Hepatocyte (in vitro differentiated cells): ENCODE data around the gene KLHL36. TPM values are rescaled to one million over a fixed set of nuclear protein-coding genes. Genes with fewer than 3 reads are reported as not detected.

Source experiments
- DNase-seq: peaks from one replicate; pipeline ENCODE4 v3.0.0-alpha.2; 2016; ENCODE audit warnings: low spot score
- H2AFZ ChIP-seq: fragments of 200-600 bp; sonication (generic); 2 replicates; pipeline ENCODE4 v1.6.0; 2016; ENCODE audit warnings: antibody characterized with exemption, mild to moderate bottlenecking
- H3K27ac ChIP-seq: fragments of 200-600 bp; sonication (generic); 2 replicates; pipeline ENCODE4 v1.5.1; 2016; ENCODE audit warnings: mild to moderate bottlenecking
- H3K27me3 ChIP-seq: fragments of 200-600 bp; sonication (generic); 2 replicates; pipeline ENCODE4 v1.6.1; 2016
- H3K36me3 ChIP-seq: fragments of 200-600 bp; sonication (generic); replicated peaks from 2 replicates; pipeline ENCODE4 v1.5.1; 2016; ENCODE audit warnings: low read depth; ENCODE audit not compliant: insufficient read depth
- H3K4me1 ChIP-seq: fragments of 200-600 bp; sonication (generic); 2 replicates; pipeline ENCODE4 v1.5.1; 2016; ENCODE audit warnings: mild to moderate bottlenecking, moderate library complexity; ENCODE audit not compliant: insufficient read depth
- H3K4me2 ChIP-seq: fragments of 200-600 bp; sonication (generic); 2 replicates; pipeline ENCODE4 v1.6.0; 2016
- H3K4me3 ChIP-seq: fragments of 200-600 bp; sonication (generic); 2 replicates; pipeline ENCODE4 v1.5.1; 2016; ENCODE audit warnings: mild to moderate bottlenecking
- H3K79me2 ChIP-seq: fragments of 200-600 bp; sonication (generic); 2 replicates; pipeline ENCODE4 v1.6.0; 2017; ENCODE audit warnings: mild to moderate bottlenecking
- H3K9me2 ChIP-seq: fragments of 200-600 bp; sonication (generic); replicated peaks from 2 replicates; pipeline ENCODE4 v1.6.0; 2017; ENCODE audit warnings: mild to moderate bottlenecking; ENCODE audit not compliant: insufficient read depth
- H3K9me3 ChIP-seq: fragments of 200-600 bp; sonication (generic); 2 replicates; pipeline ENCODE4 v1.5.1; 2016; ENCODE audit warnings: low read depth, mild to moderate bottlenecking
- H4K20me1 ChIP-seq: fragments of 200-600 bp; sonication (generic); 2 replicates; pipeline ENCODE4 v1.6.0; 2016; ENCODE audit warnings: mild to moderate bottlenecking; ENCODE audit not compliant: insufficient read depth, poor library complexity, severe bottlenecking
- EZH2 ChIP-seq: fragments of 200-600 bp; sonication (generic); IDR thresholded peaks from 2 replicates; pipeline ENCODE4 v1.6.1; 2016; ENCODE audit warnings: antibody characterized with exemption, mild to moderate bottlenecking, borderline replicate concordance
- EZH2phosphoT487 ChIP-seq: fragments of 200-600 bp; sonication (generic); IDR thresholded peaks from one replicate; pipeline ENCODE4 v1.6.1; 2018; ENCODE audit warnings: antibody characterized with exemption, mild to moderate bottlenecking, low read depth, moderate library complexity; ENCODE audit not compliant: unreplicated experiment, severe bottlenecking
- WGBS: methylation state at CpG from one replicate; pipeline ENCODE4 v1.1.6; 2016; ENCODE audit warnings: low lambda C conversion rate; ENCODE audit errors: missing lambda C conversion rate; 5-methylcytosine and 5-hydroxymethylcytosine counted together
- polyA plus RNA-seq: library from polyadenylated mRNA; unstranded; fragments of >200 nt; fragmentation: Nextera tagmentation; extraction: Ambion mirVana; gene quantifications from 2 replicates; pipeline ENCODE4 v1.2.1, GENCODE V29; 2016
- total RNA-seq: library from RNA; depleted of rRNA; stranded (reverse); fragments of >200 nt; gene quantifications from 2 replicates; pipeline ENCODE4 v1.2.3, GENCODE V29; 2014
- TF ChIP-seq, protein P1 (sequence below): fragments of 200-600 bp; sonication (generic); IDR thresholded peaks from 2 replicates; pipeline ENCODE4 v1.5.1; 2016; ENCODE audit warnings: antibody characterized with exemption, mild to moderate bottlenecking; ENCODE audit not compliant: poor library complexity

The KLHL36 gene
- total and polyA plus RNA-seq, 2 experiments from 2014 or later: 24.4 to 50.5 TPM

DNA sequence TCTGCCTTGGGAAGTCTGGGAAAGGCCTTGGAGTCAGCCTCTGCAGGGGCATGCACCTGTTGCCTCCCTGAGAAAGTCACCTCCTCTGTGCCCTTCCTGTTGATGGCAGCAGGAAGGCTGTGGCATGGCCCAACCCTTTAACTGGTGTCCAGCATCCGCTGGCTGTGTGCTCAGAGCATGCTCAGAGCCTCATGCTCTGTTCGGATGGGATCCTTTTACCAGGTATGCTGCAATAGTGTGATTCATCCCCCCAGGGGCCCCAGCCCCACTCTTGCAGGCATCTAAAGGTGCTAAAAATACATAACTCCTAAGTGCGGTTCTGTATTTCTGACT is 24.9 kb downstream of the KLHL36 start:
- no peaks in the 10 kb centered on the region for H4K20me1 ChIP-seq
- H3K9me3 ChIP-seq: no peaks in the 10 kb centered on the region
- 86% methylated on average over 3 of the region's 3 CpGs for WGBS
- H3K4me1 ChIP-seq: no peaks in the 10 kb centered on the region
- no peaks in the 10 kb centered on the region for H3K27me3 ChIP-seq
- no peak overlapping the region for H2AFZ ChIP-seq
- no peak overlapping the region for H3K4me2 ChIP-seq
- H3K36me3 ChIP-seq: no peaks in the 10 kb centered on the region
- no peak for DNase-seq
- no peak for TF ChIP-seq EZH2
- TF ChIP-seq EZH2phosphoT487: no peak
- TF ChIP-seq, protein P1, sequence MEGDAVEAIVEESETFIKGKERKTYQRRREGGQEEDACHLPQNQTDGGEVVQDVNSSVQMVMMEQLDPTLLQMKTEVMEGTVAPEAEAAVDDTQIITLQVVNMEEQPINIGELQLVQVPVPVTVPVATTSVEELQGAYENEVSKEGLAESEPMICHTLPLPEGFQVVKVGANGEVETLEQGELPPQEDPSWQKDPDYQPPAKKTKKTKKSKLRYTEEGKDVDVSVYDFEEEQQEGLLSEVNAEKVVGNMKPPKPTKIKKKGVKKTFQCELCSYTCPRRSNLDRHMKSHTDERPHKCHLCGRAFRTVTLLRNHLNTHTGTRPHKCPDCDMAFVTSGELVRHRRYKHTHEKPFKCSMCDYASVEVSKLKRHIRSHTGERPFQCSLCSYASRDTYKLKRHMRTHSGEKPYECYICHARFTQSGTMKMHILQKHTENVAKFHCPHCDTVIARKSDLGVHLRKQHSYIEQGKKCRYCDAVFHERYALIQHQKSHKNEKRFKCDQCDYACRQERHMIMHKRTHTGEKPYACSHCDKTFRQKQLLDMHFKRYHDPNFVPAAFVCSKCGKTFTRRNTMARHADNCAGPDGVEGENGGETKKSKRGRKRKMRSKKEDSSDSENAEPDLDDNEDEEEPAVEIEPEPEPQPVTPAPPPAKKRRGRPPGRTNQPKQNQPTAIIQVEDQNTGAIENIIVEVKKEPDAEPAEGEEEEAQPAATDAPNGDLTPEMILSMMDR: no peak
- no peak overlapping the region for H3K27ac ChIP-seq
- no peaks in the 10 kb centered on the region for H3K9me2 ChIP-seq
- H3K79me2 ChIP-seq: no peaks in the 10 kb centered on the region
- no peak overlapping the region for H3K4me3 ChIP-seq

DNA sequence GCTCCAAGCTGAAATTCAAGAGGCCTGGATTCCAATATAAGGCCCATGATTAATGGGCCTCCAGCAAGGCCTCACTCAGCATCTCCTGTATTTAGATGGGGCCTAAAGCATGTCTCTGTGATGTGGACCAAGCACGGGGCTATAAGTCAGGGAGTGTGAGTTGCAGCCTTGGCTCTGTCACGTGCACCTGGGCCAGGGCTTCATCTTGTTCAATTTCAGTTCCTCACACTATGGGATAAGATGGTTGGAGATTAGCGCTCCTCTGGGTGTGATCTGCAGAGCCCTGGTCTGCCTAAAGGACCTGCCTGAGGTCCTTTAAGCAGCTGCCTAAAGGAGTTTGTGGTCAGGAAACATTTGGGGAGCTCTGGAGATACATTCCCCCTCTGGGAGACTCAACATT is 25.2 kb downstream of the KLHL36 start:
- Histone ChIP-seq H2AFZ (no peak overlapping the region), H3K9me2 (no peaks in the 10 kb centered on the region), H3K4me2 (no peak overlapping the region), H3K79me2 (no peaks in the 10 kb centered on the region), H3K27me3 (no peaks in the 10 kb centered on the region), H3K4me1 (no peaks in the 10 kb centered on the region), H3K27ac (no peak overlapping the region), H3K4me3 (no peak overlapping the region), H4K20me1 (no peaks in the 10 kb centered on the region), H3K9me3 (no peaks in the 10 kb centered on the region), H3K36me3 (no peaks in the 10 kb centered on the region)
- WGBS: 95% methylated on average over 3 of the region's 3 CpGs
- no peak for DNase-seq
- TF ChIP-seq, protein P1: no peak
- TF ChIP-seq EZH2phosphoT487 (no peak), EZH2 (no peak)

DNA sequence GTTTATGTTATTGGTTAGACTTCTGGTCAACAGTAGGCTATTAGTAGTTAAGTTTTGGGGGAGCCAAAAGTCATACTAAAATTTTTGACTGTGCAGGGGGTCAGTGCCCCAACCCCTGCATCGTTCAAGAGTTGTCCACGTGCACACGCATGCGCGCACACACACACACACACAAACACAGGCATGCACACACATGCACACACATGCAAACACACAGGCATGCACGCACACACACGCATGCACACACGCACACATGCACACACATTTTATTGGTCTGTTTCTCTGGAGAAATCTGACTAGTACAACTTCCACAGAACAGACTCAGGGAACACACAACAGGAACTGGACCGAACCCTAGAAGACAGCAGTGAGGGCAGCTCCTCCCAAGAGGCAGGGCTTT is 27.1 kb downstream of the KLHL36 start:
- Histone ChIP-seq H3K79me2 (no peaks in the 10 kb centered on the region), H3K4me3 (no peak overlapping the region), H4K20me1 (no peaks in the 10 kb centered on the region), H3K9me2 (no peaks in the 10 kb centered on the region), H3K27me3 (no peaks in the 10 kb centered on the region), H2AFZ (no peak overlapping the region), H3K36me3 (no peaks in the 10 kb centered on the region), H3K27ac (no peak overlapping the region), H3K9me3 (no peaks in the 10 kb centered on the region), H3K4me1 (no peaks in the 10 kb centered on the region), H3K4me2 (no peak overlapping the region)
- WGBS: 92% methylated on average over 9 of the region's 9 CpGs
- no peak for DNase-seq
- TF ChIP-seq, protein P1: no peak
- TF ChIP-seq EZH2: no peak
- no peak for TF ChIP-seq EZH2phosphoT487

DNA sequence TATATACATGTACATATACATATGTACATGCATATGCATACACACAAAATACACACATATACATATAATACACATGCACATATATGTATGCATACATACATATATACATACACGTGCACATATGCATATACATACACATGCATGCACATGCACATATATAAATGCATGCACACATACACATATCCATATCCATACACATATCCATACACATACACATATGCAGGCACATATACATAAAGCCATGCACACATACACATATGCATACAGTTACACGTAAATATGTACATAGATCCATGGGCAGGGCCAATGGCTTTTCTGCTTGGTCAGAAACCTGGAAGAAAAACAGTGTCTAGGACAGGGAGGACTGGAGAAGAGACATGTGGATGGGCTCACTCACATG is 27.6 kb downstream of the KLHL36 start:
- no peaks in the 10 kb centered on the region for H3K9me3 ChIP-seq
- H3K9me2 ChIP-seq: no peaks in the 10 kb centered on the region
- H3K79me2 ChIP-seq: no peaks in the 10 kb centered on the region
- no peak overlapping the region for H2AFZ ChIP-seq
- H3K36me3 ChIP-seq: no peaks in the 10 kb centered on the region
- WGBS: 96% methylated on average over 2 of the region's 2 CpGs
- H3K4me1 ChIP-seq: no peaks in the 10 kb centered on the region
- H3K27ac ChIP-seq: no peak overlapping the region
- no peak overlapping the region for H3K4me2 ChIP-seq
- H3K4me3 ChIP-seq: no peak overlapping the region
- no peaks in the 10 kb centered on the region for H4K20me1 ChIP-seq
- DNase-seq: no peak
- no peaks in the 10 kb centered on the region for H3K27me3 ChIP-seq
- TF ChIP-seq, protein P1: no peak
- TF ChIP-seq EZH2: no peak
- TF ChIP-seq EZH2phosphoT487: no peak
